B cell (primary cell): ENCODE results near the gene WWP2. TPM values are rescaled to one million over a fixed set of nuclear protein-coding genes. Genes with fewer than 3 reads are reported as not detected.

Source experiments
- ATAC-seq: fragments of 200-7000 bp; cut with Tn5 transposase; one replicate; pipeline ENCODE4 v1.10.0; 2021; ENCODE audit warnings: low read depth, mild to moderate bottlenecking, moderate number of reproducible peaks, moderate library complexity
- CTCF ChIA-PET: fragments of 350-600 bp; sonication (Branson Sonifier 250); formaldehyde crosslinking; loops from one replicate; lab custom pipeline; 2021; ENCODE audit warnings: antibody characterized with exemption, inconsistent platforms; lab: Charles Lee
- POLR2A ChIA-PET: fragments of 350-600 bp; sonication (Branson Sonifier 250); formaldehyde crosslinking; loops from one replicate; lab custom pipeline; 2021; ENCODE audit warnings: antibody characterized with exemption; lab: Charles Lee
- DNase-seq: peaks from one replicate; pipeline ENCODE4 v3.0.0; 2013
- H2AFZ ChIP-seq: 2 replicates; pipeline ENCODE4 v1.6.1; 2012; ENCODE audit warnings: mild to moderate bottlenecking, low read depth, low read length; ENCODE audit not compliant: insufficient read depth, poor library complexity, severe bottlenecking
- H3K27ac ChIP-seq, 2 donors: 1 replicate in 1 of 2; 2 replicates in 1 of 2; pipeline ENCODE4 v1.5.1; 2012 to 2013; ENCODE audit warnings: low read length in 2 of 2, mild to moderate bottlenecking in 2 of 2, moderate library complexity in 1 of 2
- H3K27me3 ChIP-seq, 4 experiments: fragments of 200-600 bp in 1 of 4; sonication (generic) in 1 of 4; replicated peaks in 1 of 4; 1 replicate in 2 of 4; 2 replicates in 2 of 4; pipeline versions ENCODE4 v1.6.1 to v1.7.0; 2013 to 2016; ENCODE audit warnings: low read length in 3 of 4, mild to moderate bottlenecking in 2 of 4, mixed read lengths in 1 of 4, moderate library complexity in 1 of 4; ENCODE audit not compliant: insufficient read depth in 4 of 4, control insufficient read depth in 3 of 4; ENCODE audit errors: control extremely low read depth in 1 of 4
- H3K36me3 ChIP-seq, 2 experiments: replicated peaks in 1 of 2; 1 replicate in 1 of 2; 2 replicates in 1 of 2; pipeline versions ENCODE4 v1.6.1 to v1.7.1; 2013; ENCODE audit warnings: low read length in 1 of 2; ENCODE audit not compliant: insufficient read depth in 2 of 2, control insufficient read depth in 1 of 2; ENCODE audit errors: control extremely low read depth in 1 of 2, extremely low read depth in 1 of 2
- H3K4me1 ChIP-seq, 2 donors: fragments of 200-600 bp in 1 of 2; sonication (generic) in 1 of 2; 1 replicate in 1 of 2; 2 replicates in 1 of 2; pipeline versions ENCODE4 v1.5.1 to v1.6.1; 2013 to 2017; ENCODE audit warnings: low read length in 2 of 2; ENCODE audit not compliant: control insufficient read depth in 2 of 2, insufficient read depth in 2 of 2
- H3K4me2 ChIP-seq: replicated peaks from 2 replicates; pipeline ENCODE3; 2012; ENCODE audit warnings: mild to moderate bottlenecking, low read depth, low read length; ENCODE audit not compliant: poor library complexity, severe bottlenecking
- H3K4me3 ChIP-seq, 5 experiments: fragments of 200-600 bp in 1 of 5; sonication (generic) in 1 of 5; 1 replicate in 3 of 5; 2 replicates in 2 of 5; pipeline versions ENCODE4 v1.5.1 to v1.7.0; 2011 to 2016; ENCODE audit warnings: low read length in 4 of 5, mild to moderate bottlenecking in 4 of 5, low read depth in 2 of 5, control low read depth in 1 of 5, moderate library complexity in 1 of 5; ENCODE audit not compliant: insufficient read depth in 1 of 5; ENCODE audit errors: control extremely low read depth in 1 of 5, extremely low read depth in 1 of 5
- H3K79me2 ChIP-seq: fragments of 200-600 bp; sonication (generic); one replicate; pipeline ENCODE4 v1.6.0; 2016; ENCODE audit warnings: low read length; ENCODE audit not compliant: control insufficient read depth, insufficient read depth
- H3K9ac ChIP-seq: fragments of 200-600 bp; sonication (generic); 2 replicates; pipeline ENCODE4 v1.6.1; 2017; ENCODE audit warnings: mild to moderate bottlenecking, low read length, moderate library complexity
- H3K9me3 ChIP-seq, 3 donors: one replicate each; pipeline versions ENCODE4 v1.6.1 to v1.7.1; 2013; ENCODE audit warnings: low read length in 2 of 3; ENCODE audit not compliant: control insufficient read depth in 2 of 3, insufficient read depth in 1 of 3; ENCODE audit errors: control extremely low read depth in 1 of 3
- H4K20me1 ChIP-seq: 2 replicates; pipeline ENCODE4 v1.6.0; 2012; ENCODE audit warnings: mild to moderate bottlenecking, low read length; ENCODE audit not compliant: insufficient read depth, control insufficient read depth, poor library complexity, severe bottlenecking
- H3K27ac Mint-ChIP-seq: one replicate; pipeline ENCODE4 v1.8.0; 2021; ENCODE audit warnings: mixed read lengths
- H3K27me3 Mint-ChIP-seq: one replicate; pipeline ENCODE4 v1.8.0; 2021; ENCODE audit warnings: mixed read lengths
- H3K4me1 Mint-ChIP-seq: one replicate; pipeline ENCODE4 v1.8.0; 2021; ENCODE audit warnings: mixed read lengths
- H3K4me3 Mint-ChIP-seq: one replicate; pipeline ENCODE4 v1.8.0; 2021; ENCODE audit warnings: mixed read lengths
- H3K9me3 Mint-ChIP-seq: one replicate; pipeline ENCODE4 v1.8.0; 2022; ENCODE audit warnings: mixed read lengths; ENCODE audit not compliant: insufficient read depth
- CTCF ChIP-seq: fragments of 200-600 bp; IDR thresholded peaks from one replicate; pipeline ENCODE4 v1.8.0; 2022; ENCODE audit warnings: antibody characterized with exemption, mild to moderate bottlenecking
- EZH2 ChIP-seq: IDR thresholded peaks from 2 replicates; pipeline ENCODE4 v1.6.1; 2012; ENCODE audit warnings: borderline replicate concordance, low read depth, mild to moderate bottlenecking, moderate library complexity, low read length; ENCODE audit not compliant: insufficient read depth, poor library complexity, severe bottlenecking
- WGBS: methylation state at CpG from one replicate; pipeline ENCODE4 v1.1.5; 2013; ENCODE audit warnings: missing lambda C conversion rate; ENCODE audit not compliant: insufficient coverage; 5-methylcytosine and 5-hydroxymethylcytosine counted together
- intact Hi-C: fragments of 100-400 bp; cut with micrococcal nuclease; formaldehyde crosslinking; loops from one replicate; pipeline ENCODE4 v1.10.0; 2022
- polyA plus RNA-seq: library from polyadenylated mRNA; depleted of rRNA; stranded (reverse); fragments of >200 nt; gene quantifications from 2 replicates; pipeline ENCODE4 v1.2.3, GENCODE V29; 2012
- total RNA-seq, 2 donors: library from RNA; stranded (reverse); fragments of 120-200 nt in 1 of 2; gene quantifications; 1 replicate in 1 of 2; 2 replicates in 1 of 2; pipeline versions ENCODE4 v1.2.3 to v1.2.4, GENCODE V29; 2013 to 2022

The WWP2 gene
- total and polyA plus RNA-seq, 2 donors (not counting 1 experiment from before 2014, with no cell fraction given): 33.4 to 105 TPM

DNA sequence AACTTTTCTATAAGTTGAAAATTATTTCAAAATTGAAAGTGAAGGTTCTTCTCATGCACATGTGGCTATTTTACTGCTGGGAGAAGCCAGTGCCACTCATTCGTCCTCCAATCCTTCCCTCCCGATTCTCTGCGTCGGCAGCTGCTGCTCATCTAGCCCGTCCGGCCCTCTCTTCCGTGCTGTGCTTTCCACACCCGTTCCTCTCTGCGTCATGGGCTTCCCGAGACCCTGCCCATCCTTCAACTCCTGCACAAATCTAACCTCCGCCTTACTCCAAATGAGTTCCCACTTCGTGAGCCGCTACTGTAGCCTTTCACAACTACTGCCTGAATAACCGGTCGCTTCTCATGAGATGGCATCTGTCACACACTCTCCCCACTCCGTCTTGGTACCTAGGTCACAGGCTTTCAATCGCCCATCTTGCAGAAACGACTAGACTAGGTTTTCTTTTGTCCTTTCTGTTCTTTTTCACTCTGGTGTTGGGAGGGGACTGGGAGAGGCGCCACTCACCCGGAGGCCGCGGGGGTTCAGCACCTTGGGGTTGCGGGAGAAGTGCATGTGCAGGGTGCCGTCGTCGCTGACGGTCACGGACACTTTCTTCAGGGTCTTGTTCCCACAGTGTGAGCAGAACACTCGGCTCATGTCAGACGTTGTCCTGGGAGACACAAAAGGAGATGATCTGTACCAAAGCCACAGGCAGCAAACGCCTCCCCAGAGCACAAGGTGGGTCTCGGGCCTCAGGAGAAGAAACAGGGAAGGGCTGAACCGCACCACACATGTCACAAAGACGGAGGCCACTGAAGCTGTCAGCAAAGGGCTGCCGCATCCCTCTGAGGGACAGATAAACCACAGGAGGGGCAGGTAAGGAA, 17.5 kb upstream of the WWP2 start:
- Histone ChIP-seq H3K9ac (no peak overlapping the region), H3K36me3 (peaks cover 3 to 80% of the 10 kb centered on the region in 2 experiments), H3K4me1 (no peaks in the 10 kb centered on the region), H3K79me2 (peaks cover 9% of the 10 kb centered on the region), H3K27ac (no peak overlapping the region), H3K9me3 (no peaks in the 10 kb centered on the region), H3K4me2 (no peak overlapping the region), H4K20me1 (peaks cover 12% of the 10 kb centered on the region), H3K27me3 (no peaks in the 10 kb centered on the region), H2AFZ (no peak overlapping the region), H3K4me3 (no peak overlapping the region)
- Mint-ChIP-seq H3K9me3 (no peaks in the 10 kb centered on the region), H3K27me3 (no peaks in the 10 kb centered on the region), H3K27ac (no peak overlapping the region), H3K4me1 (no peaks in the 10 kb centered on the region), H3K4me3 (no peak overlapping the region)
- TF ChIP-seq EZH2 (no peak), CTCF (no peak)
- CTCF ChIA-PET: no interaction called here
- 97% methylated on average over 32 of the region's 35 CpGs for WGBS
- POLR2A ChIA-PET: no interaction called here
- intact Hi-C loops: no loop called here
- DNase-seq: no peak
- ATAC-seq: no peak

- Histone ChIP-seq H3K9me3 (no peaks in the 10 kb centered on the region), H3K27ac (no peak overlapping the region), H3K4me3 (no peak overlapping the region), H3K36me3 (peaks cover 1 to 84% of the 10 kb centered on the region in 2 experiments), H3K27me3 (no peaks in the 10 kb centered on the region), H3K9ac (no peak overlapping the region), H3K79me2 (peaks cover 9% of the 10 kb centered on the region), H2AFZ (no peak overlapping the region), H3K4me1 (no peaks in the 10 kb centered on the region), H3K4me2 (no peak overlapping the region), H4K20me1 (peaks cover 12% of the 10 kb centered on the region)
- H3K27ac Mint-ChIP-seq: no peak overlapping the region
- ChIA-PET CTCF (no interaction called here), POLR2A (no interaction called here)
- H3K9me3 Mint-ChIP-seq: no peaks in the 10 kb centered on the region
- DNase-seq (no peak), ATAC-seq (no peak)
- WGBS: 87% methylated on average over 9 of the region's 11 CpGs
- H3K4me1 Mint-ChIP-seq: no peaks in the 10 kb centered on the region
- intact Hi-C loops: no loop called here
- no peak overlapping the region for H3K4me3 Mint-ChIP-seq
- TF ChIP-seq EZH2: no peak
- TF ChIP-seq CTCF: no peak
- no peaks in the 10 kb centered on the region for H3K27me3 Mint-ChIP-seq
Measured at GRCh38 chr16:69745232-69745612, 16.9 kb upstream of the WWP2 start.
